Measurements from ENCODE around the gene PABPN1L.

The PABPN1L gene

DNA sequence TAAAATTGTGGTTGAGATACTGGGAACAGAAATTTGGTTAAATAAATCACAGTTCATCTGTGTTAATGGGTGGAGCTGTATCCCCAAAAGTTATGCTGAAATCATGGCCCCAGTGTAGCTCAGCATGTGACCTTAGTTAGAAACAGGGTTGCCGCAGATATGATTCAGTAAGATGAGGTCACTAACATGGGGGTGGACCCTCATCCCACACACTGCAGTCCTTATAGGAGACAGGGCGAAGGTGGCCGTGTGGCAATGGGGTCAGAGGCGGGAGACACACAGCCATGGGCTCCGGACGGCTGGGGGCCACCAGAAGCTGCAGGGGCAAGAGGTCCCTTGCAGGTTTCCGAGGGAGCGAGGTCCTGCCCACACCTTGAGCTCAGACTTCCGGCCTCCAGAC, 20.4 kb downstream of the PABPN1L start:
- no peak for DNase-seq

DNA sequence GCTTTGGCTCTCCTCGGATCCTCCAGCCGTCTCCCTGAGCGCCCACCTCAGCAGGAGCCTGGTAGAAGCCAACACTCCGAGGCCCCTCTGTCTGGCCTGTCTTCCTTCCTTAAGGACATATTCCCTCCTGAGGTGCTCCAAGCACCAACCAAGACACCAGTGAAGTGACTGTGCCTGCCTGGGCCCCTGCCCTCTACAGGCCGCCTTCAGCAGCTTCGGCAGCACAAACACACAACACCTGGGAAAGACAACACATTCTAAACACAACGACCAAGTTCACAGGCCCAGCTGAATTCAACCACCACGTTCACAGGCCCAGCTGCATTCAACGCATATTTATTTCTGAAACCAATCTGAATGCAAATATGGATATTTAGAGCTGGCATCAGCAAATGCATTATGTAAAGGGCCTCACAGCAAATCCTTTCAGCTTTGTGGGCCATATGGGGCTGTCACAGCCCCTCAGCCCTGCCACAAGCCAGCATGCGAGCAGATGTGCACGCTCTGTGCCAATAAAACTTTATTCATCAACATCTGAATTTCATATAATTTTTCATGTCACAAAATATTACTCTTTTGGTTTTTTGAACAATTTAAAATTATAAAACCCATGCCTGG, 21.9 kb downstream of the PABPN1L start:
- DNase-seq = no peak

DNA sequence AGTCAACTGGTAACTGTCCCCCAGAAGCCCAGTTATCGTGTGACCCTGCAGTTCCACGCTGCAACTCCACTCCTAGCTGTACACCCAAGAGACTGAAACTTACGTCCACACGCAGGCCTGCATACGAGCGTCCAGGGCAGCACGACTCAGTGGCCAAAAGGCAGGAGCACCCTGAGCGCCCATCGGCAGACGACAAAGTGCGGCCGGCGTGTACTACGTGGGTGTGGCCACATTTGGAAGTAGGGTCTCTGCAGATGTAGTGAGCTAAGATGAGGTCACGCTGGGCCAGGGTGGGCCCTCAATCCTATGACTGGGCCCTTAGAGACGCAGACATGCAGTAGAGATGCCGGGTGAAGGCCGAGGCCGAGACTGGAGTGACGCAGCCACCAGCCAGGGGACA, 23.2 kb downstream of the PABPN1L start:
- DNase-seq = no peak

DNA sequence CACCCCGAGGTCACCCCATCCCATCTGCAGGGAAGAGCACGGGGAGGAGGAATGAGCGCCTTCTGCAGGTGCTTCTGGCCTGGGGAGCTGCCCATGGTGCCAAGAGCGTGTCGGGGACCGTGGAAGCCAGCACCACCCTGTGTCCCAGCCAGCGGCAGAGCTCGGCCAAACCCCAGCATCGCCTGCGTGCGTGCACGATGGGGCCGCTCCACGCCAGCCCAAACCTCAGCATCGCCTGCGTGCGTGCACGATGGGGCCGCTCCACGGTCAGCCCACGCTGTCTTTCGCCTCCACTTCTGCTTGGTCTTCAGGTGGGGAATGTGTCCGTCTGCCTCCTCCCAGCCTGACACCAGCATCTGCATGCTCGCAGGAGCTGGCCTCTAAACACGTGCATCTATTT, 23.7 kb downstream of the PABPN1L start:
- no peak for DNase-seq

DNA sequence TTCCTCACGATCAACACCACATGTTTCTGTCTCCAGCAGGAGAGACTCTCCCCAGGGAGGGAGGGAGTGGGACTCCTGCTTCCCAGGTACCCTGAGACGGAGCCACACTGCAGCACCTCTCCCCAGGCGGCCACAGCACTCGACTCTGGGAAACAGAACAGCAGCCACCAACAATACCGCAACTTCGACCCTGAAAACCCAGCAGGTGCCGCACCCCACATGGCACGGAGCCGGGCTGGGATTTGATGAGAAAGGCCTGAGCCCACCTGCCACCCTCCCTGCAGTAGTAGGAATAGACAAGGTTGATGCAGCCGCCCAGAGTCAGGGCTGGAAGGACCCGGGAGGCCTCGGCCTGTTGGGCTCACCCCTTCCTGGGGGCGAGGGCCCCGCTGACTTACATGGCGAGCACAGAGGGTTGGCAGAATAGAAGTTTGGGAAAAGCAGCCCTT, 24.1 kb downstream of the PABPN1L start:
- no peak for DNase-seq

DNA sequence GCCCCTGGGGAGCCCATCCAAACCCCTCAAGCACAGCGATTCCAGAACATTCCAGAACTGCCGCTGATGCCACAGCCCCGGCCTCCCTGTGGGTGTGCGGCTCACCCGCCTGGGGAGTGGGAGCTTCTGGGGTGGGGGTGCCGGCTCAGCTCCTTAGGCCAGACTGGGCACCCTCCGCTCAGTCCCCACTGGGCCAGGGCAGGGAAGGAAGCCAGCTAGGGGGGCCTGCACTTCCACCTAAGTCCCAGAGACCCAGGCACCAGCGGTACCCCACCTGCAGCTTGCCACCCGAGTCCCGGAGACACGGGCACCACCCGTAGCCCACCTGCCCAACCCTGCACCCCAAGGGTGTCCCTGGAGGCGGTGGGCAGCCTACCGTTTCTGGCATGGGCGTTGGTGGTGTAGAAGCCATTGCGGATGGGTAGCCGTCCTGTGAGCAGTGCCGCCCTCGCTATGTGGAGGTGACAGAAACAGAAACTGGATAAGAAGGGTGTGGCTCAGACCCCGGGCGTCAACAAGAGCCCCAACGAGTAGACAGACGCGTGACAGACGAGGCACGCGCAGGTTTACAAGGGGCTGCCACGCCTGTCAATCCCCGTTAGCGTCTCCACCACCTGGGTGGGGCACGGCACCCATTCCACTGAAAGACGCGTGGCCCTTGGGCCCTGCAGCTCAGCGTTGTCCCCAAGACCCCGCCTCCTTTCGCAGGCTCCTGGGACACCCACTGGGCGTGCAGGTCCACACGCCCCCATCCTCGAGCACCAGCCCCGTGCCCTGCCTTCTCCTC, 24.7 kb downstream of the PABPN1L start:
- no peak for DNase-seq

DNA sequence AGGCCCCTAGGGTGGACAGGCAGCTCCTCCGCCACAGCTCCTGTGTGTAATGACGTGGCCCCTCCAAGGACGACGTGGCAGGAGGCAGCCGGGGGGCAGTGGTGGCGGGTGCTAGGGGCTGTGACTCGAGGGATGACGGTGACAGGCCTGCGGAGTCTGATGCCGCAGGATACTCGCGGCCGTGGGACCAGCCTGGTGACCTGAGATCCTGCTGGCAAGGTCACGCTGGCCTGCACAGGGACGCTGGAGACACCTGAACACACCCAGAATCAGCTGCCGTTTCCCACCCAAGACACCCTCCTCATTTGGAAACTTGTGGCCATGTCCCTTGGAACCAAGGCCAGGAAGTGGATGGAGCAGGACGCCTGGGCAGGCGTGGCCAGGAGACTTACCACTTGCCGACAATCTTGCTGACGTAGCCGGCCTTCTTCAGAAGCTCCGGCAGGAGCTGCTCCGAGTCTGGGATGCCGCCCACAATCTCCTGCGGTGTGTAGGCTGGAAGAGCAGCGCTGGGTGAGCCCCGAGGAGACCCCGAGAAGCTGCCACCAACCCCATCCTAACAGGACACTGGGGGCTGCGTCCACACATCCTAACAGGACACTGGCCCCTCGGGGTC, 25.8 kb downstream of the PABPN1L start:
- no peak for DNase-seq

DNA sequence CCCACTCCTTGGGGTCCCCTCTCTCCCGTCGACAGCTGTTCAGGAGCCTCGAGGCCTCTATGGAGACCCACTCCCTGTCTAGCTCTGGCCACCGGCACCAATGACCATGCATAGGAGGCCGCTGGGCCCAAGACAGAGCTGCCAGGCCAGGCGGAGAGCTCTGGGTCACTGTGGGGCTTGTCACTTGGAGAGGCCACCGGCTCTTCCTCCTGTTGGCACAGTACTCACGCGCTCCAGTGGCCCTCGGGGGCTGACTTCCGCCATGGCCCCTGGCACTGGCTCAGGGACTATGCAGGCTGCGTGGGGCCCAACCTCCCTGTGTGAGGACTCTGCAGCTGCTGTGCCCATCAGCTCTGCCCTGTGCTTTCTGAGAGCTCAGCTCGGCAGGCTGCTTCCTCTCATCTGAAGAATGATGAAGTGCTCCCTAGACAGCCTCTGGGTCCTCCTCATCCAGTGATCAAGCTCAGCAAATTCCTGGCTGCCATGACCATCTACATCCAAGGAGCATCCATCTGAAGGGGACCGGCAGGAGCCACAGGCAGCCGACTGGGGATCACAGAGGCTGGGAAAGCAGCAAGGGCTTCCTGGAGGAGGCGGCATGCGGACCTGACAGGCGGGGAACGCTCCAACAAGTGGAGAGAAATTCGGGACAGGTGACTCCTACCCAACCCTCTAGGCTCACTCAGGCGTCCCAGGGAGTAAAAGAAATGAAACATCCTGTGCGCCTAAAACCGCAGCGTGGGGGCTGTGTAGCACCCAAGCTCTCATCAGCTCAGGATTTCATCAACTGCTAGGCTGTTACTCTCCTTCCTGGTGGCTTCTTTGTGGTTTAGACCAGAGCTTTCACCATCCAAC, 26.5 kb downstream of the PABPN1L start:
- DNase-seq = no peak

DNA sequence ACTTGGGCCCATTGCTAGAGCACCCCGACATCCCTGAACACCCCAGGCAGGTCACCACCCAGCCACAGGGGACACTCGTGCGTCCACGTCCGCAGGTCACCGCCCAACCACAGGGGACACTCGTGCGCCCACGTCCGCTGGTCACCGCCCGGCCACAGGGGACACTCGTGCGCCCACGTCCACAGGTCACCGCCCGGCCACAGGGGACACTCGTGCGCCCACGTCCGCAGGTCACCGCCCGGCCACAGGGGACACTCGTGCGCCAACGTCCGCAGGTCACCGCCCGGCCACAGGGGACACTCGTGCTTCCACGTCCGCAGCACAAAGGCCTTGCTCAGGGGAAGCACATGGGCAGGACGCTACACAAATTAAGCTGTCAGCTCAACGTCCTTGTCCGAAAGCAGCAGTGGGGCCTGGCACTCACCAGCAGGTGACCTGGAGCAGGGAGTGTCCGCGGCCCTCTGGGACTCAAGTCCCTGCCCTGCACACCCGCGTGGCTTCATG, 27.4 kb downstream of the PABPN1L start:
- no peak for DNase-seq

DNA sequence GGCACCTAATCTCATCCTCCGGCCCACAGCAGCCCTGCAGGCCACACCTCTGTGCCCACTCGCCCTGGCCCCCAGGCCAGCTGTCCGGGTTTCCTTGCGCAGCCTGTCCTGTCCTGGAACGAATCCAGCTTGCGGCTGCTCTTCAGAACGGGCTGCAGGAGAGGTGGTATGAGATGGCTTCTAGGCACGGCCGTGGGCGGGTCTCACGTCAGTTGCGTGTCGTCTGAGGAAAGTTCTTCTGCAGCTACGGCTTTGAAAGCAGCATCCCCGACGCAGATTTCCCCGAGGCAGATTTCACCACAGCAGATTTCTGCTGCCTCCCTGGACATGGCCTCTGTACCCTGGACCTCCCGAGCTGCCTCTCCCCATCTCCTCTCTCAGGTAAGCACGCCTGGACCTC, 27.9 kb downstream of the PABPN1L start:
- no peak for DNase-seq

DNA sequence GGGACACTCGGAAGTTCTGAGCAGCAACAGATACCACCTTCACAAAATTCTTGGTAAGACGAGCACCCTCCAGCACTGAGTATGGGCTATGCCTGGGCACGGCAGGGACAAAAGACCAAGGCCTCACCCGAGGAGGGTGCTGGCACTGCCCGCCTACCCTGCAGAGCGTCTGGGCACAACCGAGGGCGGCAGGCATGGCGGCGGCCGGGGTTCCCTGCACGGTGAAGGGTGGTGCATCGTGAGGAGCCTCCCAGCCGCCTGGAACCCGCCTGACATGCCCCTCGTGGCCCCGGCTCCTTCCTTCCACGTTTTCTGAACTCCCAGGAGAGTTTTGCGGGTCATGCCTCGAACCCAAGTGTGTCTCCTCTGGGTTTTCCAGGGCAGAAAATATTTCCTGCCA, 28.7 kb downstream of the PABPN1L start:
- no peak for DNase-seq

DNA sequence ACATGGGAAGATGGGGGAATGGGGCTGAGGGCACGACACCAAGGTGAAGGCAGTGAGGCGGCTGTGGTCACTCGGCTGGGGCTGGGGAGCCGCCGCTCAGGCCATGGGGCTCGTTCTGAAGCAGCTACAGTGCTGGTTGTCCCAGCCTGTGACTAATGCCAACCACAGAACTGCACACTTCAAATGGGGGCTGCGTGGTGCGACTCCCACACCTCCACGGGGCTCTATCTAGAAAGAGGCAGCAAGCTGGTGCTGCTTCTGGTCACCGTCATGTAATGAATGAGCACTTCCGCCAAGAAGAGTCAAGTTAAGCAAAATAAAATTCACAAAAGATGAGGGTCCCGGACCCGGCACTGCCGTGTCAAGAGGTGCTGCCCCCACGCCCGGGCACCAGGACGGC, 29.7 kb downstream of the PABPN1L start:
- DNase-seq = no peak

DNA sequence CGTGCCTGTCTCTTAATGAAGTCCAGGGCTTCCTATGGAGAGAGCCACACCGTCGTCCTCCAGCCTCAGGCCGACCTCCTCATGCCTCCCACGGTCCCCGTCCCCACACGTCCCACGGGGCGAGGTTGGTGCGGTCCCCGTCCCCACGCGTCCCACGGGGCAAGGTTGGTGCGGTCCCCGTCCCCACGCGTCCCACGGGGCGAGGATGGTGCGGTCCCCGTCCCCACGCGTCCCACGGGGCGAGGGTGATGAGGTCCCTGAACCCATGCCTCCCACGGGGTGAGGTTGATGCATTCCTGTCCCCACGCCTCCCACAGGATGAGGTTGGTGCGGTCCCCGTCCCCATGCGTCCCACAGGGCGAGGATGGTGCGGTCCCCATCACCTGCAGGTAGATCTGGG, 30.6 kb downstream of the PABPN1L start:
- no peak for DNase-seq

DNA sequence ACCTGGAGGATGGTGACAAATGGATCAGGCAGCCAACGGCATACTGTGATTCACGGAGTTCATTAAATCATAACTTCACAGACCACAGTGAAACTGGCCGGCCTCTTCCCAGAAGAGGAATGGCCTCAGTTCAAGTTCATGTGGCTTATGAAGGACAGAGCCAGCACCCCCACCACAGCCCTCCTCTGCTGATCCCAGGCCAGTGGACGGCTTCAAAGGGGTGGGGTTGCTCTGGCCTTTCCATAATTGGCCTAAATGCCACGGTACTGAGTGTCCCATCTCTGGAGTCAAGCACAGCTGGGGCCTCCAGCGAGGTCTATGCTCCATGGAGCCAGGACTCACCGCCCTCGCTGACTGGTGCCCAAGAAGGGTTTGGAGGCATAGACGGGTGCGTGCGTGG, 31.1 kb downstream of the PABPN1L start:
- DNase-seq = no peak

DNA sequence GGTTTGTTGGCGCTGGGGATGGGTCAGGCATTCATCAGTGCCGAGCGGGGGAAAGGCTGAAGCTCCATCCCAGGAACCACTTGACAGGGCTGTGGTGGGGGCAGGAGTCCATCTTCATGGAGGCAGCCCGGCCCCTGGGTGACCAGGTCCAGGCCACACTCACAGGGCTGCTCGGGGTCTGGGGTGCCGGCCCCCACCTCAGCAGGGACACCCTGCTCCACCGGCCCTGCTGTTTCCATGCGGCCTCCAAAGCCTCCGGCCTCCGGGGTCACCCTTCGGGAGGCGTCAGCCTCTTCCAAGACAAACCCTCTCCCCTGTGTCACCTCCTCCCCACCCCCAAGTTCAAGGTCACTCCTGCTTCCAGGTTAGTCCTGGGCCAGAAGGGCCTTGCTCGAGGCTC, 31.8 kb downstream of the PABPN1L start:
- no peak for DNase-seq

DNA sequence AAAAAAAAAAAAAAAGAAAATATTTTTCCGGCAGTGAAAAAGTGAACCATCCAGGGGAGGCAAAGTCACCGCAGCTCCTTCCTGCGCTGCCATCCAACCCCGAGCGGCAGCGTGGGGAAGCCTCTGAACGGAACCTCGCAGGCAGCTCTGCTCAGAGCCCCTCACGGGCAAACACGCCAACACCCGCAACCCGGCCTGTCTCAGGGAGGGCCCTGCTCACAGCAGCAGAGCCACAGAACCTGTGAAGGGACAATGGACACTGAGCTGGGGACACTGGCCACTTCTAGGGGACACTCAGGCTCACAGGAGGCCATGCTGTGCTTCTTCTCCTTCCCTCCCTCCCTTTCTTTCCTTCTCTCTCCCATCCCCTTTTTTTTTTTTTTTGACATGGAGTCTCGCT, 33.4 kb downstream of the PABPN1L start:
- DNase-seq = no peak

DNA sequence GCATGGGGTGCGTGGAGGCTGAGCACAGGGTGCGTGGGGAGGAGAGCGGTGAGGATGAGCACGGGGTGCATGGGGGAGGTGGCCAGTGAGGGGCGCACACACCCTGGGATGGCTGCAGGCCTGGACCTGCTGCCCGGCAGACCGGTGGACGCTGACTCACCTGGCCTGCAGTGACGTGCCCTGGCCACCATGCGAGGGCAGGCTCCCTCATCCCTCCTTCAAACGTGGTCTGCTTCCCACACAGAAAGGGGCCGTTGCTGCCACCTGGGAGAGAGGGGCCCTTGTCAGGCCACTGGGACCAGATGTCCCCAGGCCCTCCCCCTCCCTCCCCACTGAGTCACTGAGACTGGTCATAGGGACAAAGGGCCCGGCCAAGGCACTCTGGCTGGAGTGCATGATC, 34.6 kb downstream of the PABPN1L start:
- DNase-seq = no peak

DNA sequence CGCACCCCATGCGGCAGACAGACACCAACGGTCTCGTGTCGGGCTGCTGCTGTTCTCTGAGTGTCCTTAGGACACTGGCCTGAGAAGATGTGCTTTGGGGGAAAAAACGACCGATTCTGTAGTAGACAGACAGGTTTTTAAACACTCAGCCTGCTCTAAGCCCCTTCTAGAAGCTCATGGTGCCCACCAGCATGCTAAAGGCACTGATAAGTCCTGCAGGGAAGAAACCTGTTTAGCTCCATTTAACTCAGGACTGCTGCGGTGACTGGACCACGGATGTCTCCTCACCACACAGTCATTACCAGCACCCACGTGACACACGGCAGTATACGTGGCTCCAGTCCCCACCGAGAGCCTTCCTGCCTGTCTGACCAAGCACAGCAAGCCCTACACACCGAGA, 35.7 kb downstream of the PABPN1L start:
- DNase-seq = no peak

DNA sequence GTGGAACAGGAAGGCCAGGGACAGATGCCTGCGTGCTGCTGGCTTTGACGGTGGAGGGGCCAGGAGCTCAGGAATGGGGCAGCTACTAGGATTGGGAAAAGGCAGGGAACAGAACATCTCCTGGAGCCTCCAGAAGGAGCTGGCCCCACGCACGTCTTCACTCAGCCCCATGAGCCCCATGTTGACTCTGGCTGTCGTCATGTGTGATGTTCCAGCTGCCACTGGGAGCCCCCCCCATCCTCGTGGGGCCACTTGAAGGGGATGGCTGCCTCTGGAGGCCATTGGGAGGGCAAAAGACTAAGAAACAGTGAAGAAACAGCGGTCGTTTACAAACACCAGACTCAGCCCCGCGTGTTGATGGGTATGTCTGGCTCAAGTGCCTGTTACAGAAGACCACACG, 36.2 kb downstream of the PABPN1L start:
- no peak for DNase-seq

DNA sequence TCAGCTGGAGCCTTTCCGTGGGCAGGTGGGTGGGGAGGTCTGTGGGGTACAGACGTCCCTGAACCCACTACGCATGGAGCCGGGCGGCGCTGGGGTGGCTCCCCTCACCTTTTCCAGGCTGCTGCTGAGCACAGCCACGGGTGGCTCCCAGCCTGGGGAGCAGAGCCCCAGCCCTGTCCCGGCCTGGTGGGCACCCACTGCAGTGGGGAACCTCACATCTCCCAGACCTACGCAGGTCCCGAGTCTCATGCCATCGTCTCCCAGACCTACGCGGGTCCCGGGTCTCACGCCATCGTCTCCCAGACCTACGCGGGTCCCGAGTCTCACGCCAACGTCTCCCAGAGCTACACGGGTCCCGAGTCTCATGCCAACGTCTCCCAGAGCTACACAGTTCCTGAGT, 37.7 kb downstream of the PABPN1L start:
- no peak for DNase-seq

DNA sequence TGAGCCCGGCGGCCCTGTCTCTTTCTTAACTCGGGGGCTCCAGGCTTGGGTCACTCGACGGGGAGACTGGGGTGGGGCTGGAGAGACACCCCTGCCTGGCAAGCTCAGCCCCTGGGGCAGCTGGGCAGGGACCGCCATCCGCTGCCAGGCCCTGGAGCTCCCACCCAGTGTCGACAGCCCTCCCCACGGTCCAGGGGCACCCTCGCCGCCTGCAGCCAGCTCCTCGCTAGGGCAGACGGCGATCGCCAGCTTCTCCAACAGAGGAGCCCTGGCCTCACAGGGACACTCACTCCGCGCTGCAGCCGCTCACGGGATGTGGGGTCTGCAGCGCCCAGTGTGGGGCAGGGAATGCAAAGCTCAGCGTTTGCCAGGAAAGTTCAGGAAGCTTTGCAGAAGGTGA, 38.7 kb downstream of the PABPN1L start:
- no peak for DNase-seq

DNA sequence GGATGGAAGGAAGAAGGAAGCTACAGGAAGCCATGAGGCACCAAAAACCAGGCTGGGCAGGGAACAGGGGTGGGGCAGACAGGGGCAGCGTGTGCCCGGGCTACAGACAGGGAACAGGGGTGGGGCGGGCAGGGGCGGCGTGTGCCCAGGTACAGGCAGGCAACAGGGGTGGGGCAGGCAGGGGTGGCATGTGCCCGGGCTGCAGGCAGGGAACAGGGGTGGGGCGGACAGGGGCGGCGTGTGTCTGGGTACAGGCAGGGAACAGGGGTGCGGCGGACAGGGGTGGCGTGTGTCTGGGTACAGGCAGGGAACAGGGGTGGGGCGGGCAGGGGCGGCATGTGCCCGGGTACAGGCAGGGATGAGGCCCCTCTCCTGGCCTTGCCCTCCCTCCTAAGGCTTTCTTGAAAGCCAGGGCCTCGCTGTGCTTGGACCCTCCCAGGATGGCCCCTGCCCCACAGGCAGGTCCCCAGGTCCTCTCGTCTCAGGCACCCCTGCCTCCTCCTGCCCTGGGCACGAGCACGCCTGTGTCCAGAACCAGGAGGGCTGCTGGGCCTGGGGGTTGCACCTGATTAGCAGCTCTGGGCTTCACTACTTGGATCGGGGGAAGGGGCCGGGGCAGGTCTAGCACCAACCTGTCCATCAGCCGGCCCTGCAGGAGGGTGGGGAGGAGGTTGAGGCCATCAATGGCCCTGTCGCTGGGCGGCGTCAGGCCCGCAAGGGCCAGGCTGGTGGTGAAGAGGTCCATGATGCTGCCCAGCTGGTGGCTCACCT, 40.2 kb downstream of the PABPN1L start:
- DNase-seq = no peak

Measured in CD4-positive, alpha-beta T cell treated with Interferon alpha-2 for 1 hour (primary cell).